Measurements from ENCODE around the gene IGF1R.
A peak's percentile ranks its signal among the peaks of the same experiment; 100 is the strongest.

IGF1R gene

DNA sequence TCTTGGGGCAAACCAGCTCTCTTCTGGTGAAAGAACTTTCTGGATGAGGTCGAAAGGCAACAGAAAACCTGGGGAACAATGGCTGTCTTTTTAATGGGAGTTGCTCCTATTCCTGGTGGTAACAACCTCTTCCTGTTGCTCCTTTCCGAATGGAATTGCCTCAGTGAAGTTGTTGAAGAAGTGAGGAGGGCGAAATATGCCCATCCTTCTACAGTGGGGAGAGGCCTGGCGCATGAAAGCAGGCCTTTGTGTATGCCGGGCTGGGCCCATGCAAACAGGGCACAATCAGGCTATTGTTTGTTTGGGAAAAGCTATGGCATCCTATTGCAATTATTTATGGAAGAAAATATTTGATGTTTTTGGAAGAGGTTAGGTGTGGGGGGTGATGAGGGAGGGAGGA lies 166.9 kb downstream of the IGF1R start:
- TF ChIP-seq, protein P1, sequence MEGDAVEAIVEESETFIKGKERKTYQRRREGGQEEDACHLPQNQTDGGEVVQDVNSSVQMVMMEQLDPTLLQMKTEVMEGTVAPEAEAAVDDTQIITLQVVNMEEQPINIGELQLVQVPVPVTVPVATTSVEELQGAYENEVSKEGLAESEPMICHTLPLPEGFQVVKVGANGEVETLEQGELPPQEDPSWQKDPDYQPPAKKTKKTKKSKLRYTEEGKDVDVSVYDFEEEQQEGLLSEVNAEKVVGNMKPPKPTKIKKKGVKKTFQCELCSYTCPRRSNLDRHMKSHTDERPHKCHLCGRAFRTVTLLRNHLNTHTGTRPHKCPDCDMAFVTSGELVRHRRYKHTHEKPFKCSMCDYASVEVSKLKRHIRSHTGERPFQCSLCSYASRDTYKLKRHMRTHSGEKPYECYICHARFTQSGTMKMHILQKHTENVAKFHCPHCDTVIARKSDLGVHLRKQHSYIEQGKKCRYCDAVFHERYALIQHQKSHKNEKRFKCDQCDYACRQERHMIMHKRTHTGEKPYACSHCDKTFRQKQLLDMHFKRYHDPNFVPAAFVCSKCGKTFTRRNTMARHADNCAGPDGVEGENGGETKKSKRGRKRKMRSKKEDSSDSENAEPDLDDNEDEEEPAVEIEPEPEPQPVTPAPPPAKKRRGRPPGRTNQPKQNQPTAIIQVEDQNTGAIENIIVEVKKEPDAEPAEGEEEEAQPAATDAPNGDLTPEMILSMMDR (conservative IDR thresholded peaks at IDR 0.05; ENCODE audit: low read depth, low read length): no peak
- no peak for DNase-seq (ENCODE audit: low read depth)
- H3K4me3 ChIP-seq (ENCODE audit: low read length): no peak overlapping the region

DNA sequence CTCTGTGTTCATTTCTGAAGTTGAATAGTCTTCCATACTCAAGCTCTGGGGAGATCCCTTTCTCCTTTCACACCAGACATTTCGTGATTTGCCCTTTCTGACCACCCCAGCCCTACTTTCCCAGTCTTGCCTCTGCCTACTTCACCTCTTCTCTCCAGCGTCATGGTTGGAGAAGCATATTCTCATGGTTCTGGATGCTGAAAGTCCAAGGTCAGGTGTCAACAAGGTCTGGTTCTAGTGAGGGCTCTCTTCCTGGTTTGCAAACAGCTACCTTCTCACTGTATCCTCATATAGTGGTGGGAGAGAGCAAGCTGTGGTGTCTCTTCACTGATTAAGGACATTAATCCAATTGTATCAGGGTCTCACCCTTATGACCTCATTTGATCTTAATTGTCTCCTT lies 169.4 kb downstream of the IGF1R start:
- no peak for DNase-seq (ENCODE audit: low read depth)
- no peak overlapping the region for H3K4me3 ChIP-seq (ENCODE audit: low read length)
- TF ChIP-seq, protein P1 (conservative IDR thresholded peaks at IDR 0.05; ENCODE audit: low read depth, low read length): no peak

DNA sequence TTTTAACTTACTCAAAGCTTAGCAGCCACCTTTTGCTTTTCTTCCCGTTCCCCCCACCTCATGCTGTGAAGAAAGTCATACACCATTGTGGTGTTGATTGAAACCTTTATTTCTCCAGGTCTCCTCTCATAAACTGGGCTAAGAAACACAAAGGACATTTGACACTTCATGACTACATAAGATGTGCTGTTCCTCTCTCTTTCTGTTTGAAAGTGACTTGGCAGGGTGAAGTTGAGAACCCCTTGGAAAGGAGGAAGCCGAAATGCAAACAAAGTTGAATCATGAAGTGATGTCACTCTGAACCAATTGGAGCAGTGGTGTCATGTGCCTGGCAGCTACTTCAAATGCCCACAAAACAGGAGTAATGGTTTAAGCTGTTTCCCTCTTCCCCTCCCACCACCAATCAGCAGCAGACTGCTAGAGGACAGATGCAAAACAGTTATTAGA lies 174.7 kb downstream of the IGF1R start:
- no peak overlapping the region for H3K4me3 ChIP-seq (ENCODE audit: low read length)
- DNase-seq (ENCODE audit: low read depth): peak; percentile 39
- TF ChIP-seq, protein P1 (conservative IDR thresholded peaks at IDR 0.05; ENCODE audit: low read depth, low read length): no peak

DNA sequence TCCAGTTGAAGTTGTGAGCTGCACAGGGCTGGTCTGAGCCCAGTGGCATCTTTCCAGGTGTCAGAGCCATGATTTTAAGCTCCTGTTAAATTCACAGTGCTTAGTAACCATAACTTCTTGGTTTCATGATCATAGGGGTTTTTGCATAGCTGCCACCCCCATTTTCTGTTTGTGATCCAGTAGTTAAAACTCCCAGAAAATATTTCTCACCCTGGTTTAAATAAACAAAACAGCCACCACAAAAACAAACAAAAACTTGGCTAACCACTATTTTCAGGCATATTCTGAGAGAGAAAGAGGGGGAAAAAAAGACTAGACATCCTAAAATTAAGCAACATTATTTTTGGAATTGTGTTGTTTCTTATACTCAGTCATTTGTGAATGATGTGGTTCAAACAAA lies 175.3 kb downstream of the IGF1R start:
- TF ChIP-seq, protein P1 (conservative IDR thresholded peaks at IDR 0.05; ENCODE audit: low read depth, low read length): no peak
- no peak overlapping the region for H3K4me3 ChIP-seq (ENCODE audit: low read length)
- DNase-seq (ENCODE audit: low read depth): no peak

DNA sequence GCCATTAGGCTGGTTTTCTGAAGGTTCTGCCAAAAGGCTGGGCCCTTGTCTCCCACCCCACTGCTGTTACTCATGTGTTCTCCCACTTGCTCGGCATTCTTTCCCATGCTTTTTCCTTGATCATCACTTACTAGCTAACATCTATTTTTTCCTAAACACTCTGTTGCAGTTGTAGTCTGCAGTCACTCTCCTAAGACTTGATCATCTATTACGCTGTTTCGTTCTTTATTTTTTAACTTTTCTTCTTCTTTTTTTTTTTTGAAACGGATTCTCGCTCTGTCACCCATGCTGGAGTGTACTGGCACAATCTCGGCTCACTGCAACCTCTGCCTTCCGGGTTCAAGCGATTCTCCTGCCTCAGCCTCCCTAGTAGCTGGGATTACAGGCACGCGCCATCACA lies 176.3 kb downstream of the IGF1R start:
- TF ChIP-seq, protein P1 (conservative IDR thresholded peaks at IDR 0.05; ENCODE audit: low read depth, low read length): no peak
- no peak for DNase-seq (ENCODE audit: low read depth)

DNA sequence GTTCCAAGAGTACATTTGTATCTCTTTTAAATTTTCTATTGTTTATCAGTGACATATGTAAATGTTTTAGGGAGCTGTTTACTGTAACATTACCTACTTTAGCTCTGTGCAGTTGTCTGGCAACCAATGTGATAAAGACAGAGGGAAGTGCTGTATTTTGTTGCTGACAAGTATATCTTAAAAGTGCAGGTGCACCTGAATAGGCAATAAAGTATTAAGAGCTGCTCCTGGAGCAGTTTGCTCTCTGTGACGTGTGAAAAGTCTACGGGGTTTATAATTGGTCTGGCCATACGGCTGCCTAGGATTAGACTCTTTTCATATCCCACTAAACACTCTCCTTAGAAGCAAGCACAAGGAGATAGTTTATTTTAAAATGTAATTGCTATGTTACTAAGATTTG lies 178.3 kb downstream of the IGF1R start:
- TF ChIP-seq, protein P1 (conservative IDR thresholded peaks at IDR 0.05; ENCODE audit: low read depth, low read length): no peak
- no peak overlapping the region for H3K4me3 ChIP-seq (ENCODE audit: low read length)
- no peak for DNase-seq (ENCODE audit: low read depth)

More for the DNA sequence above, 176.3 kb downstream of the IGF1R start:
- H3K4me3 ChIP-seq (ENCODE audit: low read length): no peak overlapping the region

DNA sequence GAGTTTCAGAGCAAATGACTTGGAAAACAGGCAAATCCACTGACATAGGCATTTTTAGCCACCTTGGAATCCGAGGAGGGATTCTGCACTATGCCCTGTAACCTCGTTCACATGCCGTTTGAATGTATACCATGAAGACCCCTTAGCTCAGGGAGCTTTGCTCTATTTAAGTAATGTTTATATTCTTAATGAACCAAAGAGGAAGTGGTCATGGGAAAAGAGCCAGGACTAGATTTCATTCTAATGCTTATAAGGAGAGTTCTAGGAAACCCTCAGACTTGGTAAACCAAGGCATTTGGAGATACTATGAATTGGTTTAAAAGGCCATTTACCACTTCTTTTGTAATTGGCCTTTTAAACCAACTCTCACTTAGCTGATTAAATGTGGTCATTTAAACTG lies 178.9 kb downstream of the IGF1R start:
- H3K4me3 ChIP-seq (ENCODE audit: low read length): no peak overlapping the region
- TF ChIP-seq, protein P1 (conservative IDR thresholded peaks at IDR 0.05; ENCODE audit: low read depth, low read length): no peak
- no peak for DNase-seq (ENCODE audit: low read depth)
